AG09319 (cell line): ENCODE data around the gene ABHD5.

ENCODE experiments used
- DNase-seq: peaks from one replicate; pipeline ENCODE4 v3.0.0-alpha.2; 2010; ENCODE audit warnings: low read depth; ENCODE audit errors: extremely low read depth
- TF ChIP-seq, protein P1 (sequence below): IDR thresholded peaks from 2 replicates; pipeline ENCODE4 v1.5.1; 2011; ENCODE audit warnings: low read depth, mild to moderate bottlenecking, inconsistent platforms, low read length, moderate library complexity

ABHD5 gene

DNA sequence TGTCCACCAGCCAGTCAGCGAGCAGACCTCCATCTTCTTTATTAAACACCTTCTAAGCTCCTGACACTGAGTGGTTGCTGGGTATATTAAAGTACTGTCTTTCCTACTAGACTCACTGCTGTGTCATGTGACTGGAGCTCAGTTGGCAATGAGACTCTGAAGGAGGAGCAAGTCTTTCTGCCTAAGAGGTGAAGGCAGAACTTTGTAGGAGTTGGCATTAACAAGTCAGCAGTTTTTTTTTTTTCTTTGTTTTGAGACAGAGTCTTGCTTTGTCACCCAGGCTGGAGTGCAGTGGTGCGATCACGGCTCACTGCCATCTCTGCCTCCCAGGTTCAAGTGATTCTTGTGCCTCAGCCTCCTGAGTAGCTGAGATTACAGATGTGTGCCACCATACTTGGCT is 62.2 kb downstream of the ABHD5 start:
- TF ChIP-seq, protein P1, sequence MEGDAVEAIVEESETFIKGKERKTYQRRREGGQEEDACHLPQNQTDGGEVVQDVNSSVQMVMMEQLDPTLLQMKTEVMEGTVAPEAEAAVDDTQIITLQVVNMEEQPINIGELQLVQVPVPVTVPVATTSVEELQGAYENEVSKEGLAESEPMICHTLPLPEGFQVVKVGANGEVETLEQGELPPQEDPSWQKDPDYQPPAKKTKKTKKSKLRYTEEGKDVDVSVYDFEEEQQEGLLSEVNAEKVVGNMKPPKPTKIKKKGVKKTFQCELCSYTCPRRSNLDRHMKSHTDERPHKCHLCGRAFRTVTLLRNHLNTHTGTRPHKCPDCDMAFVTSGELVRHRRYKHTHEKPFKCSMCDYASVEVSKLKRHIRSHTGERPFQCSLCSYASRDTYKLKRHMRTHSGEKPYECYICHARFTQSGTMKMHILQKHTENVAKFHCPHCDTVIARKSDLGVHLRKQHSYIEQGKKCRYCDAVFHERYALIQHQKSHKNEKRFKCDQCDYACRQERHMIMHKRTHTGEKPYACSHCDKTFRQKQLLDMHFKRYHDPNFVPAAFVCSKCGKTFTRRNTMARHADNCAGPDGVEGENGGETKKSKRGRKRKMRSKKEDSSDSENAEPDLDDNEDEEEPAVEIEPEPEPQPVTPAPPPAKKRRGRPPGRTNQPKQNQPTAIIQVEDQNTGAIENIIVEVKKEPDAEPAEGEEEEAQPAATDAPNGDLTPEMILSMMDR = no peak
- DNase-seq = no peak

DNA sequence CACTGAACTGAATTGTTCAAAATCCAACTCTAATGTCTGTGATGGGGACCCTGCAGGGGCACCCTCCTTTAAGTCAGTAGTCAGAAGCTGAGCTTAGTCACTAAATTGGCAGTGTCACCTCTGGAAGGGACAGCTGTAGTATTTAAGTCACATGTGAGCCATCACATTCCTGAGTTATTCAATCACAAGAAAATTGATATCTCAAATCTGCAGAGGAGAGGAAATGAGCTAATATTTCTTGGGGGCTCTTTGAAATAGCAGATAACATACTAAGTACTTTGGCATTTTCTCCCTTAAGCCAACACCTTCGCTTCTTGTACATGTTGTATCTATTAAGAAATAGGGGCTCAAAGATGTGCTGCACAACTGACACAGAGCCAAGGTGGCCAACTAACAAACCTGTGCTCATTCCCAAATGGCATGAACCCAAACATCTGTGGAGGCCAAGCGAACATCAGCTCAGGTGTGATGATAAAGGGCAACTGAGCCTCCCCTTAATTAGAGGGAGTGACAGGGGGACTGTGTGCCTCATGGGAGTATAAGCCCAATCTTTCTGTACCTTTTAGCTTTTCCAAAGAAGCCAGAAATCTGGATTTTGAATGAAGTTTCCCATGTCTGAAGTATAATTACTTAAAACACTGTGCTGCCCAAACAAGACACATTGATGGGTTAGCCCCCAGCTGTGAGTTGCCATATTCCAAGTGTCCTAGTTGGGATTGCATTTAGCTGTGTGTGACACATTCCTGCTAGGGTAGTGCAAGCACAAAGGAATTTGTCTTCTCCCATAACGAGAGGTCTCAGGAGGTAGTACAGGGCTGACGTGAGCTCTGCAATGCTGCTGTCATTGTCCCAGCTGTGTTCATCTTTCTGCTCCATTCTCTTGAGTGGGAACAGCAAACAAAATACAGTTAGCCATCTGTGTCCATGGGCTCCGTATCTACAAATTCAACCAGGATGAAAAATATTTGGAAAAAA is 63.3 kb downstream of the ABHD5 start:
- DNase-seq = no peak
- TF ChIP-seq, protein P1 = no peak

- TF ChIP-seq, protein P1 = no peak
- no peak for DNase-seq
These were observed 64.9 kb downstream of the ABHD5 start for GRCh38 chr3:43755516-43756200.

GRCh38 chr3:43757666-43758321 is 67.1 kb downstream of the ABHD5 start:
- no peak for DNase-seq
- TF ChIP-seq, protein P1 = no peak

DNA sequence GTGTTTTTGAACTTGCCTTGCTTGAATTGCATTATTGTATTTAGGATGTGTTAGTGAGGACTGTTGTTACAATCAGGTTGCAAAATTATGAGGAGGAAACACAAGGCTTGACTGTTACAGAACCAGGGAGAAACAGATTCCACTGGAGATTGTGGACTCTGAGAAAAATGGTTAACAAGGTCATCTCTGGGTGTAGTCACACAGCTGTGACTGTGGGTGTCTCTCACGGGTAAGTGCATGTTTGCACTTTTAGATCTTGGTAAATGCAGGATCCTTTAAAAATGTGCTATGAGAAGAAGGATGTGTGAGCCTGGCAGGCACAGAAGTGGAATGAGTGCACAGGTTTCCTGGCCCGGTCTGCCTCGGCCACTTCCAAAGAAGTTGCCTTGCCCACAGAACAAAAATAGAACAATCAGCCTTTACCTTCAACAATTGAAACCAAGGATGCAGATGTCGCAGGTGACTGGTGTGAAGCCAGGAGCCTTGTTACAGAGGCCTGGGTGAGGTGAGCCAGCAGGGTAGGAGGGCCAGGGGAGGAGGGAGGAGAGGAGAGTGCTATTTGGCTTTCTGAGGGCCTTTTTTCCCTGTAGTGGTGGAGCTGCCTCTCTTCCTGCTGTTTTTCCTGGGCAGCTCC is 68.0 kb downstream of the ABHD5 start:
- DNase-seq = no peak
- TF ChIP-seq, protein P1 = no peak

- TF ChIP-seq, protein P1 = peak; percentile 21
- DNase-seq = no peak
These were observed 68.6 kb downstream of the ABHD5 start for GRCh38 chr3:43759297-43759782.
